Lung (tissue), 12 donors: ENCODE results near the gene MARK4. TPM values are rescaled to one million over a fixed set of nuclear protein-coding genes. Genes with fewer than 3 reads are reported as not detected.

Experiments
- ATAC-seq: fragments of 200-7000 bp; cut with Tn5 transposase; one replicate; pipeline ENCODE4 v1.9.1; 2020; ENCODE audit warnings: moderate number of reproducible peaks; ENCODE audit not compliant: insufficient read depth, low FRiP score
- DNase-seq, 3 donors: peaks; one replicate each; pipeline ENCODE4 v3.0.0-alpha.2; 2013 to 2017
- H3K27ac ChIP-seq, 2 donors: one replicate each; pipeline ENCODE4 v1.5.1; 2013; ENCODE audit warnings: mild to moderate bottlenecking in 2 of 2, moderate library complexity in 2 of 2, control low read depth in 1 of 2, inconsistent platforms in 1 of 2, low read depth in 1 of 2, low read length in 1 of 2
- H3K27me3 ChIP-seq, 3 donors: one replicate each; pipeline ENCODE4 v1.5.1; 2013; ENCODE audit warnings: low read length in 2 of 3; ENCODE audit not compliant: control insufficient read depth in 3 of 3, insufficient read depth in 3 of 3
- H3K36me3 ChIP-seq, 4 donors: one replicate each; pipeline ENCODE4 v1.5.1; 2013; ENCODE audit warnings: low read length in 4 of 4, mild to moderate bottlenecking in 1 of 4, moderate library complexity in 1 of 4; ENCODE audit not compliant: control insufficient read depth in 4 of 4, insufficient read depth in 4 of 4
- H3K4me1 ChIP-seq, 5 donors: one replicate each; pipeline ENCODE4 v1.5.1; 2013; ENCODE audit warnings: low read length in 5 of 5, mild to moderate bottlenecking in 2 of 5, moderate library complexity in 1 of 5; ENCODE audit not compliant: control insufficient read depth in 5 of 5, insufficient read depth in 5 of 5
- H3K4me3 ChIP-seq: one replicate; pipeline ENCODE4 v1.5.1; 2013; ENCODE audit warnings: mild to moderate bottlenecking, control low read depth, moderate library complexity
- H3K9ac ChIP-seq, 2 donors: one replicate each; pipeline ENCODE4 v1.5.1; 2013; ENCODE audit warnings: low read length in 2 of 2, control low read depth in 1 of 2; ENCODE audit not compliant: insufficient read depth in 1 of 2
- H3K9me3 ChIP-seq, 4 donors: one replicate each; pipeline ENCODE4 v1.5.1; 2013; ENCODE audit warnings: low read length in 3 of 4, mild to moderate bottlenecking in 1 of 4, moderate library complexity in 1 of 4; ENCODE audit not compliant: control insufficient read depth in 4 of 4, insufficient read depth in 3 of 4
- WGBS, 2 donors: extraction: QIAGEN DNeasy Blood & Tissue Kit; methylation state at CpG; one replicate each; pipeline ENCODE4 v1.1.7; 2013; 5-methylcytosine and 5-hydroxymethylcytosine counted together
- polyA plus RNA-seq, 2 donors: library from polyadenylated mRNA; stranded (reverse); fragments of 200-250 nt; gene quantifications; one replicate each; pipeline ENCODE4 v1.2.1, GENCODE V29; 2013
- total RNA-seq, 2 donors: library from RNA; depleted of rRNA in 1 of 2; stranded (reverse); fragments of >200 nt in 1 of 2; gene quantifications; one replicate each; pipeline ENCODE4 v1.2.1, GENCODE V29; 2014 to 2021
- TF ChIP-seq, protein P1 (sequence below): IDR thresholded peaks from 2 replicates; pipeline ENCODE4 v1.5.1; 2012; ENCODE audit warnings: mild to moderate bottlenecking; ENCODE audit errors: control extremely low read depth, extremely low read depth
- donor health status: control.
- donor health status: control.
- donor health status: Bipolar disorder and iron deficiency.
- donor health status: healthy.
- donor health status: DM: yes; HTN: yes; CAD: no.

Gene MARK4
- total and polyA plus RNA-seq, 4 donors = 12.6 to 47.0 (median 20.6) TPM

- no peak overlapping the region for H3K27ac ChIP-seq
- H3K4me1 ChIP-seq = no peaks in the 10 kb centered on the region
- no peaks in the 10 kb centered on the region for H3K27me3 ChIP-seq
- H3K4me3 ChIP-seq = no peak overlapping the region
- no peak for DNase-seq
- 99 to 100% methylated on average over 1 of the region's 1 CpG for whole genome bisulfite sequencing, 2 donors
- TF ChIP-seq, protein P1, sequence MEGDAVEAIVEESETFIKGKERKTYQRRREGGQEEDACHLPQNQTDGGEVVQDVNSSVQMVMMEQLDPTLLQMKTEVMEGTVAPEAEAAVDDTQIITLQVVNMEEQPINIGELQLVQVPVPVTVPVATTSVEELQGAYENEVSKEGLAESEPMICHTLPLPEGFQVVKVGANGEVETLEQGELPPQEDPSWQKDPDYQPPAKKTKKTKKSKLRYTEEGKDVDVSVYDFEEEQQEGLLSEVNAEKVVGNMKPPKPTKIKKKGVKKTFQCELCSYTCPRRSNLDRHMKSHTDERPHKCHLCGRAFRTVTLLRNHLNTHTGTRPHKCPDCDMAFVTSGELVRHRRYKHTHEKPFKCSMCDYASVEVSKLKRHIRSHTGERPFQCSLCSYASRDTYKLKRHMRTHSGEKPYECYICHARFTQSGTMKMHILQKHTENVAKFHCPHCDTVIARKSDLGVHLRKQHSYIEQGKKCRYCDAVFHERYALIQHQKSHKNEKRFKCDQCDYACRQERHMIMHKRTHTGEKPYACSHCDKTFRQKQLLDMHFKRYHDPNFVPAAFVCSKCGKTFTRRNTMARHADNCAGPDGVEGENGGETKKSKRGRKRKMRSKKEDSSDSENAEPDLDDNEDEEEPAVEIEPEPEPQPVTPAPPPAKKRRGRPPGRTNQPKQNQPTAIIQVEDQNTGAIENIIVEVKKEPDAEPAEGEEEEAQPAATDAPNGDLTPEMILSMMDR = no peak
- no peak for ATAC-seq
- peaks cover 0 to 53% (median 39%) of the 10 kb centered on the region in 4 donors for H3K36me3 ChIP-seq
- peaks cover 0 to 7% (median under 1%) of the 10 kb centered on the region in 4 donors for H3K9me3 ChIP-seq
- no peak overlapping the region for H3K9ac ChIP-seq
Measured at GRCh38 chr19:45291834-45292233, 40.8 kb downstream of the MARK4 start.

- TF ChIP-seq, protein P1 = no peak
- H3K9ac ChIP-seq = no peak overlapping the region
- H3K36me3 ChIP-seq = peaks cover 0 to 55% (median 41%) of the 10 kb centered on the region in 4 donors
- H3K9me3 ChIP-seq = peaks cover 0 to 7% (median under 1%) of the 10 kb centered on the region in 4 donors
- no peak overlapping the region for H3K27ac ChIP-seq
- H3K4me3 ChIP-seq = no peak overlapping the region
- 87 to 97% methylated on average over 4 of the region's 4 CpGs for WGBS, 2 donors
- no peaks in the 10 kb centered on the region for H3K27me3 ChIP-seq
- ATAC-seq (no peak), DNase-seq (no peak)
- H3K4me1 ChIP-seq = no peaks in the 10 kb centered on the region
Measured at GRCh38 chr19:45293682-45294081, 42.6 kb downstream of the MARK4 start.

DNA sequence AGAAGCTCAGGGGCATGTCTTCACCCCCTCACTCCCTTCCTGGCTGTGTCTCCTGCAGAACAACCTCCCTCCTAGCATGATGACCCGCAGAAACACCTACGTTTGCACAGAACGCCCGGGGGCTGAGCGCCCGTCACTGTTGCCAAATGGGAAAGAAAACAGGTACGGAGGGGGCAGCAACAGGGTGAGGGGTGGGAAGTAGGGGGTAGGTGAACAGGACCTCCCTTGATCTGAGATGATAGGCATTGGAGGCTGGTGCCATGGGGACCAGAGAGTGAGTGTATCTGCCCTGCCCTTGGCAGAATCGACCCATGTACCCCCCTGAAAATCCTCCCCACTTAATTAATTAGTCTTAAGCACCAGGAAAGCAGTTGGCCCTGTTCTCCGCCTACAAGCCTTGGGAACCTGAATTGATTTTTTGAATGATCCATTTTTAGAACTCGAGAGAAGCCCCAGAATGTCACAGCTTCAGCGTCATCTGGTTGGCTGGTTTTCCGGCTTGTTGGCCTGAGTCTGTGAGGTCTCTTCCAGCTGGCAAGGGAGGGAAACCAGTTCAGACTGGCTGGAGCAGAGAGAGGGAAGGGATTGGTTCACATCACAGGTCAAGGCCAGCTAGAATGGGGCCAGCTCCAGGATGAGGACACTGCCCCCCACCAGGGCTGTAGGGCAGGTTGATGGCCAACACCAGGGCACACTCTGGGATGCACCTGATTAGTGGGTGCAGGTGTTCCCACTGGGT lies 43.4 kb downstream of the MARK4 start:
- ATAC-seq = no peak
- Histone ChIP-seq H3K36me3 (peaks cover 0 to 60% (median 41%) of the 10 kb centered on the region in 4 donors), H3K27ac (peak overlapping the region in 1 of 2 donors; percentile 22), H3K9ac (no peak overlapping the region), H3K9me3 (peaks cover 0 to 7% (median under 1%) of the 10 kb centered on the region in 4 donors), H3K27me3 (no peaks in the 10 kb centered on the region), H3K4me3 (no peak overlapping the region), H3K4me1 (no peaks in the 10 kb centered on the region)
- DNase-seq = peak in 2 of 3 donors; percentile 33 to 62
- TF ChIP-seq, protein P1 = no peak
- WGBS, 2 donors = 91 to 95% methylated on average over 12 of the region's 12 CpGs

- Histone ChIP-seq H3K9ac (no peak overlapping the region), H3K27me3 (no peaks in the 10 kb centered on the region), H3K9me3 (peaks cover 0 to 7% (median under 1%) of the 10 kb centered on the region in 4 donors), H3K27ac (no peak overlapping the region), H3K4me1 (no peaks in the 10 kb centered on the region), H3K4me3 (no peak overlapping the region), H3K36me3 (peaks cover 0 to 54% (median 36%) of the 10 kb centered on the region in 4 donors)
- no peak for DNase-seq
- TF ChIP-seq, protein P1 = no peak
- ATAC-seq = no peak
Measured at GRCh38 chr19:45295873-45296272, 44.8 kb downstream of the MARK4 start.
